Keratinocyte (primary cell): ENCODE results near the gene ANG.

ENCODE experiments used
- EZH2 ChIP-seq: IDR thresholded peaks from one replicate; pipeline ENCODE4 v1.6.1; 2012; ENCODE audit warnings: inconsistent platforms, mild to moderate bottlenecking, low read length, moderate library complexity
- TF ChIP-seq, protein P1 (sequence below), 3 experiments: IDR thresholded peaks in 1 of 3; conservative IDR thresholded peaks in 1 of 3; optimal IDR thresholded peaks in 1 of 3; 2 replicates in 2 of 3; 3 replicates in 1 of 3; pipeline versions ENCODE3 to v1.5.1; 2011; ENCODE audit warnings: low read length in 3 of 3, mild to moderate bottlenecking in 3 of 3, moderate library complexity in 2 of 3, control low read depth in 1 of 3, inconsistent platforms in 1 of 3; ENCODE audit not compliant: insufficient read depth in 2 of 3; ENCODE audit errors: extremely low read depth in 1 of 3

DNA sequence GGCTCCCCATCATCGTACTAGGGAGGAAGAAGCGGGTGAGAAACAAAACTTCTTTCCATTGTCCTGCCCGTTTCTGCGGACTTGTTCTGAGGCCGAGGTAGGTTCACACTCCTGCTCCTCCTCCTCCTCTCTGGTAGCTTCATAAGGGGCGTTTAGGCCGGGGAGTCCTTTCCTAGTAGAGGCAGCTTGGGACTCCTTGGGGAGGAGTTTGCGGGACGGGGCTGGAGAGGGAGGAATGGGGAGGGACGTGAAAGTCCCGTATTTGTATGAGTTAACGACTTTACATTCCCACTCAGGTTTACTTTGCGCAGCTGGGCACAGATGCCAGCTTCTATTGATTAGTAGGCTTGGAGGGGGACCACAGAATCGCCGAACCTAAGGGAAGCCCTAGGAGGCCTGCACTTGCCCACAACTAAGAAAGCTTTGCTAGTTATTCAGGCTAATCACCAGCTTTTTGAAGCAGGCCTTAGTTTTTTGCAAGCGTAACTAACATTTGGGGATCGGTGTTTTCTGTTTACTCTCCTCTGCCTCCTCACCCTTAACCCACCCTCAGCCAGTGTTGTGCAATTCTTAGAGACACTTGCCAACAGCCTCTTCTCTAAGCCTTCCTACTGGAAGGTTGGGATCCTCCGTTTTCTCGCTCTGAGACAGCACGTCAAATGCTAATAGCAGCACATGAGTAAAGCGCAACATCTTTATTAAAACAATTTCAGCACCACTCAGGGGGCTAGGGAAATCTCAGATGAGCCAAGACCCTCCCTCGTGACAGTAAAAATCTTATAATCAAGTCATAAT, 3.7 kb upstream of the ANG start:
- TF ChIP-seq, protein P1, sequence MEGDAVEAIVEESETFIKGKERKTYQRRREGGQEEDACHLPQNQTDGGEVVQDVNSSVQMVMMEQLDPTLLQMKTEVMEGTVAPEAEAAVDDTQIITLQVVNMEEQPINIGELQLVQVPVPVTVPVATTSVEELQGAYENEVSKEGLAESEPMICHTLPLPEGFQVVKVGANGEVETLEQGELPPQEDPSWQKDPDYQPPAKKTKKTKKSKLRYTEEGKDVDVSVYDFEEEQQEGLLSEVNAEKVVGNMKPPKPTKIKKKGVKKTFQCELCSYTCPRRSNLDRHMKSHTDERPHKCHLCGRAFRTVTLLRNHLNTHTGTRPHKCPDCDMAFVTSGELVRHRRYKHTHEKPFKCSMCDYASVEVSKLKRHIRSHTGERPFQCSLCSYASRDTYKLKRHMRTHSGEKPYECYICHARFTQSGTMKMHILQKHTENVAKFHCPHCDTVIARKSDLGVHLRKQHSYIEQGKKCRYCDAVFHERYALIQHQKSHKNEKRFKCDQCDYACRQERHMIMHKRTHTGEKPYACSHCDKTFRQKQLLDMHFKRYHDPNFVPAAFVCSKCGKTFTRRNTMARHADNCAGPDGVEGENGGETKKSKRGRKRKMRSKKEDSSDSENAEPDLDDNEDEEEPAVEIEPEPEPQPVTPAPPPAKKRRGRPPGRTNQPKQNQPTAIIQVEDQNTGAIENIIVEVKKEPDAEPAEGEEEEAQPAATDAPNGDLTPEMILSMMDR (optimal IDR thresholded peaks at IDR 0.05 in 1 of 3, IDR thresholded peaks at IDR 0.05 in 1 of 3, conservative IDR thresholded peaks at IDR 0.05 in 1 of 3; ENCODE audit: extremely low read depth in 1 of 3, insufficient read depth in 2 of 3, low read length in 3 of 3), result no peak
- no peak for TF ChIP-seq EZH2
